ENCODE measurements around the gene ASCL5. TPM values are rescaled to one million over a fixed set of nuclear protein-coding genes. Genes with fewer than 3 reads are reported as not detected.

The ASCL5 gene
- total and polyA plus RNA-seq, 2 of the 13 experiments (the other 11 are each of a cell fraction or from before 2014, with no cell fraction given) = not detected

DNA sequence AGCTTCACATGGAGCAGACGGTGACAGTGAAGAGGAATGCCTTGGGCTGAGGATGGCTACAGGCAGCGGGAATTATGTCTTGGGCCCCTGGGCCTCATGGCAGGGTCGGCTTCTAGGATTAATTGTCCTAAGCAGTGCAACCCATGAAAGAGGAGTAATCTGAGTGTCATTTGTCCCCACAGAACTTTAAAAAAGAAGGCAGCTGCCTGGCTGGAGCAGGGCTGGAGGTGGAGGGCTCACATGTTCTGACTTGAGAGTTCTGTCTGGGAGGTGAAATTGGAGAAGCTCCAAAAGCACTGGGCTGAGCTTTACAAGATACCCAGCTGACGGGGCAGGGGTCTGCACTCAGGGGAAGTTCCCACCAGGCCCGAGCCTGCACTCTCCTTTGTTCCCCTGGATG, 37.4 kb downstream of the ASCL5 start:
- H3K4me2 ChIP-seq (ENCODE audit: low read depth, low read length) = no peak overlapping the region
- no peak overlapping the region for H3K4me3 ChIP-seq (replicated peaks in 1 of 3; ENCODE audit: insufficient read depth in 1 of 3, low read depth in 2 of 3, low read length in 3 of 3)
- no peaks in the 10 kb centered on the region for H4K20me1 ChIP-seq (ENCODE audit: insufficient read depth, low read length)
- CTCF ChIA-PET (ENCODE audit: low intra/inter-chr PET ratio, low total read pairs) = no interaction called here
- ATAC-seq (no peak), FAIRE-seq (no peak), DNase-seq (ENCODE audit: low spot score) (no peak)
- BruUV-seq (replicated peaks) = no TSS peak
- H3K27me3 ChIP-seq (ENCODE audit: control insufficient read depth in 1 of 2, insufficient read depth in 2 of 2, low read length in 2 of 2) = peaks cover 4 to 35% of the 10 kb centered on the region in 2 experiments
- WGBS (ENCODE audit: low lambda C conversion rate) = 3% methylated on average over 4 of the region's 5 CpGs
- POLR2A ChIA-PET = no interaction called here
- intact Hi-C loops (cut with micrococcal nuclease; ENCODE audit: unreplicated experiment) (no loop called here), in situ Hi-C loops (cut with HindIII; ENCODE audit: extremely low pct_ligation_motif_present, low pct_unique_long_range_greater_than_20kb) (no loop called here)
- H3K9me3 ChIP-seq (ENCODE audit: low read length) = no peaks in the 10 kb centered on the region
- H3K4me1 ChIP-seq (ENCODE audit: insufficient read depth, low read length) = no peaks in the 10 kb centered on the region
- no peak overlapping the region for H3K9ac ChIP-seq (ENCODE audit: insufficient read depth, low read depth, low read length)
- no peaks in the 10 kb centered on the region for H3K79me2 ChIP-seq (ENCODE audit: insufficient read depth, low read length)
- TF ChIP-seq HMG20B (CRISPR knock-in tag; conservative IDR thresholded peaks at IDR 0.05) (no peak), ATF7-NPFF (CRISPR knock-in tag; IDR thresholded peaks at IDR 0.05; ENCODE audit: low read depth) (no peak), TOPORS (CRISPR knock-in tag; IDR thresholded peaks at IDR 0.05) (no peak), NR2C2 (CRISPR knock-in tag; IDR thresholded peaks at IDR 0.05; ENCODE audit: borderline replicate concordance) (no peak), JUND (CRISPR knock-in tag; IDR thresholded peaks at IDR 0.05) (no peak), ZNF530 (CRISPR knock-in tag; IDR thresholded peaks at IDR 0.05; ENCODE audit: low read depth) (no peak), ZNF501 (CRISPR knock-in tag; IDR thresholded peaks at IDR 0.05) (no peak)
- TF ChIP-seq, protein P1, sequence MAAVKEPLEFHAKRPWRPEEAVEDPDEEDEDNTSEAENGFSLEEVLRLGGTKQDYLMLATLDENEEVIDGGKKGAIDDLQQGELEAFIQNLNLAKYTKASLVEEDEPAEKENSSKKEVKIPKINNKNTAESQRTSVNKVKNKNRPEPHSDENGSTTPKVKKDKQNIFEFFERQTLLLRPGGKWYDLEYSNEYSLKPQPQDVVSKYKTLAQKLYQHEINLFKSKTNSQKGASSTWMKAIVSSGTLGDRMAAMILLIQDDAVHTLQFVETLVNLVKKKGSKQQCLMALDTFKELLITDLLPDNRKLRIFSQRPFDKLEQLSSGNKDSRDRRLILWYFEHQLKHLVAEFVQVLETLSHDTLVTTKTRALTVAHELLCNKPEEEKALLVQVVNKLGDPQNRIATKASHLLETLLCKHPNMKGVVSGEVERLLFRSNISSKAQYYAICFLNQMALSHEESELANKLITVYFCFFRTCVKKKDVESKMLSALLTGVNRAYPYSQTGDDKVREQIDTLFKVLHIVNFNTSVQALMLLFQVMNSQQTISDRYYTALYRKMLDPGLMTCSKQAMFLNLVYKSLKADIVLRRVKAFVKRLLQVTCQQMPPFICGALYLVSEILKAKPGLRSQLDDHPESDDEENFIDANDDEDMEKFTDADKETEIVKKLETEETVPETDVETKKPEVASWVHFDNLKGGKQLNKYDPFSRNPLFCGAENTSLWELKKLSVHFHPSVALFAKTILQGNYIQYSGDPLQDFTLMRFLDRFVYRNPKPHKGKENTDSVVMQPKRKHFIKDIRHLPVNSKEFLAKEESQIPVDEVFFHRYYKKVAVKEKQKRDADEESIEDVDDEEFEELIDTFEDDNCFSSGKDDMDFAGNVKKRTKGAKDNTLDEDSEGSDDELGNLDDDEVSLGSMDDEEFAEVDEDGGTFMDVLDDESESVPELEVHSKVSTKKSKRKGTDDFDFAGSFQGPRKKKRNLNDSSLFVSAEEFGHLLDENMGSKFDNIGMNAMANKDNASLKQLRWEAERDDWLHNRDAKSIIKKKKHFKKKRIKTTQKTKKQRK (IDR thresholded peaks at IDR 0.05; ENCODE audit: low read length) = no peak
- TF ChIP-seq, protein P2, sequence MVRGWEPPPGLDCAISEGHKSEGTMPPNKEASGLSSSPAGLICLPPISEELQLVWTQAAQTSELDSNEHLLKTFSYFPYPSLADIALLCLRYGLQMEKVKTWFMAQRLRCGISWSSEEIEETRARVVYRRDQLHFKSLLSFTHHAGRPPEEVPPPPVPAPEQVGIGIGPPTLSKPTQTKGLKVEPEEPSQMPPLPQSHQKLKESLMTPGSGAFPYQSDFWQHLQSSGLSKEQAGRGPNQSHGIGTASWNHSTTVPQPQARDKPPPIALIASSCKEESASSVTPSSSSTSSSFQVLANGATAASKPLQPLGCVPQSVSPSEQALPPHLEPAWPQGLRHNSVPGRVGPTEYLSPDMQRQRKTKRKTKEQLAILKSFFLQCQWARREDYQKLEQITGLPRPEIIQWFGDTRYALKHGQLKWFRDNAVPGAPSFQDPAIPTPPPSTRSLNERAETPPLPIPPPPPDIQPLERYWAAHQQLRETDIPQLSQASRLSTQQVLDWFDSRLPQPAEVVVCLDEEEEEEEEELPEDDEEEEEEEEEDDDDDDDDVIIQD (CRISPR knock-in tag; IDR thresholded peaks at IDR 0.05; ENCODE audit: low read depth) = no peak
- H3K27ac ChIP-seq (ENCODE audit: extremely low read length, insufficient read depth, low read length) = no peak overlapping the region
- H2AFZ ChIP-seq (ENCODE audit: low read length) = no peak overlapping the region
- no peaks in the 10 kb centered on the region for H3K36me3 ChIP-seq (replicated peaks in 1 of 2; ENCODE audit: control insufficient read depth in 1 of 2, insufficient read depth in 2 of 2, low read length in 2 of 2)
